HG03097 (cell line): ENCODE data around the gene ARRDC3.
A peak's percentile ranks its signal among the peaks of the same experiment; 100 is the strongest.
"Not testable (repeated sequence)": the region's sequence is repeated elsewhere in the genome, so short reads cannot be mapped to it uniquely, and the experiment has no call there.

ENCODE experiments used
- ATAC-seq: cut with Tn5 transposase; IDR thresholded peaks from one replicate; pipeline ENCODE4 v1.9.1; 2021; ENCODE audit not compliant: unreplicated experiment, low FRiP score

The ARRDC3 gene, protein sequence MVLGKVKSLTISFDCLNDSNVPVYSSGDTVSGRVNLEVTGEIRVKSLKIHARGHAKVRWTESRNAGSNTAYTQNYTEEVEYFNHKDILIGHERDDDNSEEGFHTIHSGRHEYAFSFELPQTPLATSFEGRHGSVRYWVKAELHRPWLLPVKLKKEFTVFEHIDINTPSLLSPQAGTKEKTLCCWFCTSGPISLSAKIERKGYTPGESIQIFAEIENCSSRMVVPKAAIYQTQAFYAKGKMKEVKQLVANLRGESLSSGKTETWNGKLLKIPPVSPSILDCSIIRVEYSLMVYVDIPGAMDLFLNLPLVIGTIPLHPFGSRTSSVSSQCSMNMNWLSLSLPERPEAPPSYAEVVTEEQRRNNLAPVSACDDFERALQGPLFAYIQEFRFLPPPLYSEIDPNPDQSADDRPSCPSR

DNA sequence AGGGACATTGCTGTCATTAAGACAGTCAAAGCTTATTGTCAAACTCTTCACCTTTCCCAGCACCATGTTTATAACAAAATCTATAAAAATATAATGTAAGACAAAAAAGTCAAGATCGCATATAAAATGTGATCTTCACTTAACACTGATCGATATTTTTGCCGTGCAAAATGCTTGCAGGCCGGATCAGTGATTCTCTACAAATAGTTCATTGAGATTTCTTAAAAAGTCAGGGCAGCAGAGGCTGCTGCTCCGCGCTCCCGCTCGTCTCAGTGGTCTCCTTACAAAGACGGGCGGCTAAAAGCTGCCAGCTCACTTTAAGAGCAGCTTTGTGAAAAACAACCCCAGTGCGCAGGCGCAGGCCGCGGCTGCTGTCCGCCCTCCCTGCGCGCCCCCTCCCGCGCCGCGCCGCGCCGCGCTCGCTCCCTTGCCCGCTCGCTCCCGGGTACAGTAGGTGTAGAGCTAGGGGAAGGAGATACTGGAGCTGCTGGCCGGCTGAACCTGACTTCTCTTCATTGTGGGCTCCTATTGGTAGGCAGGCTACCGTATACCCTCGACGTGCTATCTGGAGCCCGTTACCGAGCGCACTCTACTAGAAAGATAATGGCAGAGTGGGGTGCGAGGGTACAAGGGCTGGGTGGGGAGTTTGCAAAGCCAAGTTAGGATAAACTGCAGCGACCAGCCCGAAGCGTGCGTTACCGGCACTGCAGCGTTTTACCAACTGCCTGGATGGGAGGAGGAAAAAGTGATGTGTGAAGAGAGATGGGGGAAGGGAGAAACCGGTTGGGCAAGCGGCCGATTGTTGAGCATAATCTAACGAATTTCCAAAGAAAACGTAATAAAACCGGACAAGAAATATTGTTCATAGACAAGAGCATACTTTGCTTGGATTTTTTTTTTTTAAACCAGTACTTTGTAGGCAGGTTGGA is at the start of gene ARRDC3:
ARRDC3 (minus strand) TSS at position 291 of the 929 bp plus-strand sequence; CDS start at position 66, 225 bp downstream.
- peak; percentile 50 for ATAC-seq

DNA sequence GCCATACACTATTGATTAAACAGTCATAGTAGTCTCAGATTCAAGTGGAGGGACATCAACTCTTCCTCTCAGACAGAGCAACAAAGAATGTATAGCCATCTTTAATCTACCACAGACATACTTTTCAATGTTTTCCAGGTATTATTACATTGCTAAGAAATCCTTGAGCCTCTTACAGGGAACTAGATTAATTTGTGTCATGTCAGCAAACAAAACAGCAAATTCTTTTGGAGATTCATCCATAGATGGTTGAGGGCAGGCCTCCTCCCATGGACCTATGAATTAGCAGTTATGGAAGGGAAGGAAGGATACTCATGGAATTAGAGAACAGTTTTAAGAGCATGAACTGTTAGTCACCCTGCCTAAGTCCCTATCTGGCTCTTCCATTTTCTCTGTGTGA is 47.8 kb upstream of the ARRDC3 start:
- ATAC-seq, result no peak

DNA sequence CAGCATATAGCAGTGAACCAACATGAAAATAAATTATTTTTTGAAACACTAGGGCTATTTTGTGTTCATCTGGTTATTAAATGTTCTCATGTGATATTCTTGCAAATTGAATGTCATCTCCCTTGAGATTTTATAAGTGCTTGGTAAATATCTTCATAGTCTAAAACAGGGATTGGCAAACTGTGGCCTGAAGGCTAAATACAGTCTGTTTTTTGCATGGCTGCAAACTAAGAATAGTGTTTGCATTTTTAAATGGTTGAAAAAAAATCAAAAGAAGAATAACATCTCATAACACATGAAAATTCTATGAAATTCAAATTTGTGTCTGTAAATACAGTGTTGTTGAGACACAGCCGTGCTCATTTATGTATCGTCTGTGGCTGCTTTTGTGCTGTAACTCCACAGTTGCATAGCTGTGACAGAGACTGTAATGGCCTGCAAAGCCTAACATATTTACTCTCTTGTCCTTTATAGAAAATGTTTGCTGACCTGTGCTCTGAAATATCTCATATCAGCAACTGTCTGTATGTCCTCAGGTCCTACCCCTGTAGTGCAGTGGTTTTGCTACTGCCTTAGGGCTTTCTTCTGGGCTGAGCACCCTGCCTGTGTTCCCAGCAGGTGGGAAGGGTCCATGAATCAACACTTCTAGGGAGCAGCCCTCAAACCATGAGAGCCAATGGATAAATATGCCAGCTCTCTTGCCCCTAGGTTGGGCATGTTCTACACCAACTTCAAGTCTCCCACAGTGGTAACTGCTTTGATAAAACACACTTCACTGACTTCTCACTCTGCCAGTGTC is 41.7 kb upstream of the ARRDC3 start:
- no peak for ATAC-seq

DNA sequence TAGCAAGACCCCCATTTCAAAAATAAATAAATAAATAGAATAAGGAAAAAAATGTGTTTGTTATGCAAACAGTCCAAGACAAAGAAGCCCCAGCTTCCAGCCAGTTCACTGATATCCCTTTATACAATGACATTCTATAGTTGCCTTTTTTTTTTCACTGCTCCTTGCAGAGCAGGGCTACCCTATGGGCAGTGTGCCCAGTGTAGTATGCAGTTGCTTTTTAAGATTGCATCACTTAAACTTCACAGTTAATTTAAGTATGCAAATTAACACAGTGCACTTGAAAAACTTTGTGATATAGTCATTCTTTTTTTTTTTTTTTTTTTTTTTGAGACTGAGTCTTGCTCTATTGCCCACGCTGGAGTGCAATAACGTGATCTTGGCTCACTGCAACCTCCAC is 40.8 kb upstream of the ARRDC3 start:
- ATAC-seq, result no peak

DNA sequence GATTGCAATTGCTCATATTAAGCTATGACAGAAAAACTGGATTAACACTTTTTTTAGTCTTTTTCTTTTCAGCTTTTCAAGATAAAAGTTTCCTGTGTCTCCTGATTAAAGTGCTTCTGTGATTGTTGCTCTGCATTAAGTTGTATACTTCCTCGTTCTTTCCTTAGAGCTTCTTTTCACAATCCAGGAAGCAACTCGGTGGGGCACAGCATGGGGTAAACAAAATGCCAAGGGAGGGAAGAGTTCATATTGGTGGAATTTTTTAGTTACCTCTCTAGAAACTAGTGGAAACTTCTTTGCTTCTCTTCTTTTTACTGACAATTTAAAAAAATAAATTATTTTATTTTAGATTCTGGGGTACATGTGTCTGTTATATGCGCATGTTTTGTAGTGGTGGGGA is 37.8 kb upstream of the ARRDC3 start:
- ATAC-seq, result no peak

DNA sequence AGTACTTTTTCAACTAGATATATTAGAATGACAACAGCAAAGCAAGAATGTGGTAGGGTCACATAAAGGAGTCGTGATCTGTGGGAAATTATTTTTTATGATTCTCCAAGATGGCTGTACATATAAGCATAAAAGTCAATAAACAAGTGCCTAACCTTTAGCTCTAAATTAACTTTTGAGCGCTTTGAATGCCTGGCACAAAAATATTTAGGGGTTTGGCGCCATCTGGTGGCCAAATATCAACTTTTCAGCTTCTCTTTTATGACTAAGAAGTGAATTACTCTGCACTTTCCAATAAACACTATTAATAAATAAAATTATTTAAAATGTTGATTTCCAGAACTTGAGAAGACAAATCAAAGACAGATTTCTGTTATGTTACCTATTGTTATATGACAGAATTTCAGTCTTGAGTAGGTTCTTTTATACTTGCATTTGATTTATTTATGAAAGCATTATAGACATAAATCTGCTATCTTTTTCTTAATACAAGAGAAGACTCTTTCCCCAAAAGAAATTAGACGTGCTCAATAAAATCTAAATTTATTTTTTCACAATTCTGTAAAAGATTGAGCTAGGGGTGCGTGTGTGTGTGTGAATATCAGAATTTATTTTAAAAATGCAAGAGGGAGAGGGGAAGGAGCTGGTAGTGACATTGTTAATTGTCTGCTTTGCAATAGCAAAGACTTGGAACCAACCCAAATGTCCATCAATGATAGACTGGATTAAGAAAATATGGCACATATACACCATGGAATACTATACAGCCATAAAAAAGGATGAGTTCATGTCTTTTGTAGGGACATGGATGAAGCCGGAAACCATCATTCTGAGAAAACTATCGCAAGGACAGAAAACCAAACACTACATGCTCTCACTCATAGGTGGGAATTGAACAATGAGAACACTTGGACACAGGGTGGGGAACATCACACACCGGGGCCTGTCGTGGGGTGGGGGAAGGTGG is 36.7 kb upstream of the ARRDC3 start:
- no peak for ATAC-seq

DNA sequence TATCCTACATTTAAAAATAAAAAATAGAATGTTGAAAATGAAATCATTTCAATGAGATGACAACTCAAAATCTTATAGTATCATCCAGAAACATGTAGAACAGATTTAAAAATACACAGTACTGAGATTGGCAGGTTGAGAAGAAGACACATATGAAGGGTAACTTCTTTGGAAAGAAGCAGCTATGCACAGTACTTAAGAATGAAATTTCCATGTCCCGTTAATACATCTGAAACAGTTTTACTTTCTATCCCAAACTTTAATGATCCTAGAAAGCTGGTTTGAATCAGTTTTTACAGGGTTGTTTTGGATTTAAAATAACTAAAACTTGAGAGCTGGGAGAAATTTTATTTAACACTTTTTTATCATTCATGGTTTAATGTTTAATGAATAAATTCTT is 36.0 kb upstream of the ARRDC3 start:
- ATAC-seq, result no peak

DNA sequence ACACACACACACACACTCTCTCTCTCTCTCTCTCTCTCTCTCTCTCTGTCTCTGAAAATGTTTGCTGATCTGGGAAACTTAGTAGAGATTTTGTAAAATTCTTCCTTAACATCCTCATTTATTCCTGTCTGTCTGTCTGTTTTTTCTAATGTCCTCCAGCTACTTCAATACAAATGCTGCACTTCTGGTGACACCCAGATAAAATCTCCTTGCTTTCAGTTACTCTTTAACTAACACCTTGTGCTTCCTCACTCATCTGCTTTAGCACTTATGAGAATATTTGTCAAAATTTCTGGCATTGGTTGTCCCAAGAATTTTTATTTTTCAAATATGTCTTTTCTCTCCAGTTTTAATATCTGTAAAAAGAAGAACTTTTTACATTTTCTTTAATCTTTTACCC is 35.0 kb upstream of the ARRDC3 start:
- no peak for ATAC-seq

DNA sequence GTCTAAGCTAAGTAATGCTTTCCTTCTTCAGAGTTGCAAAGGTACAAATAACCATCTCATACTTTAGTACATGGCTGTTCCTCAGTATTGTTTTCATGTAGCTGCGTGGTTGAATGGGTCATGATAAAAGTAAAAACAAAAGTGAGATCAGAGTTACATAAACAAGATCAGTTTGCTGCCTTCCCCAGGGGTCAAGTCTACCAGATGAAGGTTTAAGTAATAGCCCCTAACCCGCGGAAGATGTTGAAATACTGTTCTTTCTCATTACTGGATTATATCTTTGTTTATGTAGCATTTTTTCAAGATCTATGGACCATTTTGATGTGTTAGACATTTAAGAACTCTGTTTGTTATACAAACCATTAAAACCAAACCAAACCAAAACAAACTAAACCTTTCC is 34.1 kb upstream of the ARRDC3 start:
- ATAC-seq, result no peak

DNA sequence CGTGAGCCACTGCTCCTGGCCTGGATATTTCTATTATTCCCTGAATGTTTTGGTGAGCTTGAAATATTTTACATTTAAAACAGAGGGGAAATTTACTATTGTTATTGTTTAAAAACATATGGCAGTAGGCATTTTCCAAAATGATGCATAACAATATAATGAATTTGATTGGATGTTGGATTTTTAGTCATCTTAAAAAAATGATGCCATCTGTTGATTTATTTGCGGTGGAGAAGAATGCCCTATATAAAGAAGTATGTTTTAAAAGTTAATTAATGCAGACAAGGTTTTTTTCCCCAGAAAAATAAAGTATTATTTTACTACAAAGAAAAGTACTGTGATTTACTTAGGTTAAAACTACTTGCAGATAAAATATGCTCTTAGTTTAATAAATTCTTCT is 33.4 kb upstream of the ARRDC3 start:
- no peak for ATAC-seq

DNA sequence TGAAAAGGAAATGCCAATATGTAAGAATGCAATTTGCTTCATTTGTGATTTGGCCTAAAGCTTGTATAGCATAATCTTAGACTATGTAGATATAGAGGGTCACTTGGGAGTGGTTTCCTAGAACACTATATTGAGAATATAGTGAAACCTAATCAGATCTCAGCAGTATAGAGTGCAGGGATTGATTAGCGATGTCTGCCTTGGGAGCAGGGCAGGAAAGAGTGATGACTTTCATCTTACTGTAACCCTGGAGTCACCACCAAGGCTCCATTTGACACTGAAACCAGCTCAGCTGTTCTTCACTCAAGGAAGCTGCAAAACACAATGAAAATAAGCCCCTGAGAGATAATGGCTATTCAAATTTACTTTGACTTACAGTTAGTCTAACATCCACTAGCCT is 26.2 kb upstream of the ARRDC3 start:
- ATAC-seq, result no peak

DNA sequence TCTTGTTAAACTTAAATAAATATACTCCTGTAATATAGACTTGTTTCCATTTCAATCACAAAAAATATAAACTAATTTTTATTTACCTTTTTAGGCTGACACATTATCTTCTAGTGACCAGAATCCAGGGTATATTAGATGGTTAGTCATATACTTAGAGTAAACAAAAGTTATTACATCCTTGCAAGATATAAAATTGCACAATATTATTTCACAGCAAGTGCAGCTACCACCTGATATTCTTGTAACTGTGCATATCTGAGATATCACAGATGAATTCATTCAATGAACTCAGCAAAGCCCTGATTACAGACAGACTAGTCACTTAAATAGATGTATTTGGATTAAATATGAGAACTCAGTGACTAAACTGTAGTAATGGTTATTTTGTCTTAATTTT is 25.6 kb upstream of the ARRDC3 start:
- no peak for ATAC-seq

DNA sequence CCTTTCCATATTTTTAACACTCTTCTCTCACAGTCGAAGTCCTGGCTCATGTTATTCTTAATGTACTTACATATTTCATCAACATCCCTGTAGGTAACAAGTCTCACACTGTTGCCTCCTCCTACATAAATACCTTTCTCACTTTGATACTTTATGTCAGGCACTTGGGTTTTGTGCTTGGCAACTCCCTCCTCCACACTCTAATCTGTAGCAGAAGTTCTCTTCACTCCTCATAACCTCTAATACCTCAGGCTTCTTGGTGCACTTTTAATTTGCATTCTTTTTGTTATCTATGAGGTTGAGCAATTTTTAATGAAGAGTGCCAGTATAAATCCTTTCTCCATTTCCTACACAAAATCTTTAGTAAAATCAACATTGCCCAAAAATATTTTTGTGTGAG is 24.1 kb upstream of the ARRDC3 start:
- ATAC-seq, result no peak

DNA sequence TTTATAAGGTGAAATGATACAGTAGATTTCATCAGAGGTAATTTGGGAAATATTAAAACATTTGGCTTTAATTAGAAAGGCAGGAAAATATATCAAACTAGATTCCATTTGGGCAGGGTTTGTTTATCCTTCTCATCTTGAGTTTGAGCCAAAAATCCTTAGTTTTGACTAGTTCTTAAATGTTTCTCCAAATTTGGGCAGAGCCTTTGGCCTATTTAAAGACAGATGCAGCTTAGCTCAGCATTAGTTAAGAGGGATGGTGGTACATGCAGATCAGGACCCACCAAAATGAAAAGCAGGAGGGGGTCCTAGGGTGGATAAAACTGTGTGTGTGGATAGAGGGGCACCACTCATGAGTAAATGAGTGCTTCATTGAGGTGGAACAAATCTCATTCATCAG is 20.3 kb upstream of the ARRDC3 start:
- no peak for ATAC-seq

DNA sequence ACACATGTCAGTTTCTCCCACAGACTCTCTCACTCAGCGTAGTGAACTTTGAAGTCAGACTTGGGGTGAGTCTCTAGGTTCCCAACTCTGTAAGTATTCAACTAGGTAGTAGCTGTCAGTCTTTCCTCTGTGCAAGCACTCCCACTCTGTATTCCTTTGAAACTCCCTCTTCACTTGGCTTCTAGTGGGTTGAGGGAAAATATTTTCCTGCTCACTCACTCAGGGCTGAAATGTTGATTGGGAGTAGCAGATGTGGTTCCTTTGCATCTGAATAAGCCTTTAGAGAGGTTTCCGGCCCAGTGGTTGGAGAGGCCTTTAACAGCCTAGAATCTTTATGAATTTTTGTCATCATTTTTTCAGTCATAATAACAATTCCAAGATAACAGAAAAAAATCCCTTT is 18.1 kb upstream of the ARRDC3 start:
- ATAC-seq, result no peak

DNA sequence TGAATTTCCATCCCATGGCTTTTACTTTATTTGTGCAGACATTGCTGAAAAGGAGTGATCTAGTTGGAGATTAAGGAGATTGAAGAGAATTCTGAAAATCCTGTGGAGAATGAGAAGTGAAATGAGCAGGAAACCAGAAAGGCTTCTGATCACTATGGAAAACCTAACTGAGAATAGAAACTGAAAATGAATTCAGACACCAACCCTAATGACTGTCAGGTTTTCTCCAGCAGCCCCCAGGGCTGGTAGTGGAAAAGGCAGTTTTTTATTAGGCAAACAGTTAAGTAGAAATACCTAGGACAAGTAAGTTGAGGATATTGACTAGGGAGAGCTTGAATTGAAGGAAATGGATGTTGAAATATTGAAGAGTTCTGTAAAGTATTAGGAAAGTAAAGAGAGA is 14.7 kb upstream of the ARRDC3 start:
- no peak for ATAC-seq

DNA sequence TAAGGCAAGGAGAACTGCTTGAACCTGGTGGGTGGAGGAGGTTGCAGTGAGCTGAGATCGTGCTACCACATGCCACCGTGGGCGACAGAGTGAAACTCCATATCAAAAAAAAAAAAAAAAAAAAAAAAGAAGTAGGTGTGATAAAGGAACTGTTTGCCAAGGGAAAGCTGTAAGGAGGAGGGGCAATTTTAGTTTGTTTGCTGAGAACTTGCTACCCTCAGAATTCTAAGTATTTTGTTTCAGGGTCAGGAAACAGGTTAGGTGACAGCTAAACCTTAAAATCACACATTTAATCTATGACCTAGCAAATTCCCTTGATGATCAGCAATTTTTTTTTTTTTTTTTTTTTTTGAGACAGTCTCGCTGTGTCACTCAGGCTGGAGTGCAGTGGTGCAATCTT is 7.2 kb upstream of the ARRDC3 start:
- ATAC-seq, result no peak

DNA sequence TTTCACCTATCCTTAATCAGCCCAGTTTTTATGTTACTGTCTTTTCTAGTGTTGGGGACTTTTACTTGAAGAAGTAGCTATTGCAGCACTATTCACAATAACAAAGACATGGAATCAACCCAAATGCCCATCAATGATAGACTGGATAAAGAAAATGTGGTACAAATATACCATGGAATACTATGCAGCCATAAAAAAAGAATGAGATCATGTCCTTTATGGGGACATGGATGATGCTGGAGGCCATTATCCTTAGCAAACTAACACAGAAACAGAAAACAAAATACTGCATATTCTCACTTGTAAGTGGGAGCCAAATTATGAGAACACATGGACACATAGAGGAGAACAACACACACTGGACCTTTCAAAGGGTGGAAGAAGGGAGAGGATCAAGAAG is 6.4 kb upstream of the ARRDC3 start:
- not testable (repeated sequence) for ATAC-seq

DNA sequence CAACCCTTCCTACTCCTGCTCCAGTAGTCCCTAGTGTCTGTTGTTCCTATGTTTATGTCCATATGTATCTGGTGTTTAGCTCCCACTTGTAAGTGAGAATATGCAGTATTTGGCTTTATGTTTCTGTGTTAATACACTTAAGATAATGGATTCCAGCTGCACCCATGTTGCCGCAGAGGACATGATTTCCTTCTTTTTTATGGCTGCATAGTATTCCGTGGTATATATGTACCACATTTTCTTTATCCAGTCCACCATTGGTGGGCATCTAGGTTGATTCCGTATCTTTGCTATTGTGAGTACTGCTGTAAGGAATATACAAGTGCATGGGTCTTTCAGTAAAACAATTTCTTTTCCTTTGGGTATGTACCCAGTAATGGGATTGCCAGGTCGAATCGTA is 5.2 kb upstream of the ARRDC3 start:
- no peak for ATAC-seq

DNA sequence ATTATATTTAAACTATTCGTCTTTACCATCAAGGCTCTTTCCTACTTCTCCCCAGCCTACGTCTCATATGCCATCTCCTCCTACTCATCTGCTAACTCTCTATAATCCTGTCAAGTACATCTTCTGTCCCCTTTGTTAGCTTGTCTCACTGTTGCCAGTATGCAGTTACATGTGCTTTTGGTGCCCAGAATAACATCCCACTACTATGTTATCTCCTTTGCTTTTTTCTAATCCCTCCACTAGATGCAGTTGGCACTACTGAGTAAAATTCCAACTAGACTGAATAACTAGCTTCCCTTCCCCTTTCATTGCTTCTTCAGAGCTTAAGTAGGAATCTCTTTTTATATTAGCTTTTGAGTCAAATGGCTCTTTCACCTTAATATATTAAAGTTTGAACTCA is 3.0 kb upstream of the ARRDC3 start:
- no peak for ATAC-seq
